ENCODE data around the gene CTRL. TPM values are rescaled to one million over a fixed set of nuclear protein-coding genes. Genes with fewer than 3 reads are reported as not detected.

CTRL gene
- total RNA-seq, 1 donor from 2014 or later = 0.71 TPM

- Histone ChIP-seq H3K27ac (replicated peaks) (no peak overlapping the region), H3K4me1 (peaks cover 30% of the 10 kb centered on the region), H3K9me3 (replicated peaks) (no peaks in the 10 kb centered on the region), H3K36me3 (peaks cover 11% of the 10 kb centered on the region), H3K27me3 (ENCODE audit: low read depth) (no peaks in the 10 kb centered on the region), H3K4me3 (no peak overlapping the region)
- no peak for TF ChIP-seq CTCF (IDR thresholded peaks at IDR 0.05; ENCODE audit: borderline replicate concordance)
- DNase-seq = no peak
- intact Hi-C loops (cut with micrococcal nuclease) = no loop called here
These were observed 43.3 kb downstream of the CTRL start for GRCh38 chr16:67888331-67888730.

- peaks cover 30% of the 10 kb centered on the region for H3K36me3 ChIP-seq
- no peak for DNase-seq
- no peak overlapping the region for H3K27ac ChIP-seq (replicated peaks)
- H3K4me1 ChIP-seq = peaks cover 38% of the 10 kb centered on the region
- no peak overlapping the region for H3K4me3 ChIP-seq
- TF ChIP-seq CTCF (IDR thresholded peaks at IDR 0.05; ENCODE audit: borderline replicate concordance) = no peak
- intact Hi-C loops (cut with micrococcal nuclease) = no loop called here
- H3K27me3 ChIP-seq (ENCODE audit: low read depth) = no peaks in the 10 kb centered on the region
- H3K9me3 ChIP-seq (replicated peaks) = no peaks in the 10 kb centered on the region
These were observed 45.3 kb downstream of the CTRL start for GRCh38 chr16:67886387-67886786.

GRCh38 chr16:67885976-67886375 is 45.7 kb downstream of the CTRL start:
- H3K9me3 ChIP-seq (replicated peaks) = no peaks in the 10 kb centered on the region
- H3K27ac ChIP-seq (replicated peaks) = no peak overlapping the region
- intact Hi-C loops (cut with micrococcal nuclease) = no loop called here
- H3K27me3 ChIP-seq (ENCODE audit: low read depth) = no peaks in the 10 kb centered on the region
- H3K4me3 ChIP-seq = no peak overlapping the region
- H3K36me3 ChIP-seq = peaks cover 34% of the 10 kb centered on the region
- no peak for TF ChIP-seq CTCF (IDR thresholded peaks at IDR 0.05; ENCODE audit: borderline replicate concordance)
- DNase-seq = no peak
- H3K4me1 ChIP-seq = peaks cover 43% of the 10 kb centered on the region

GRCh38 chr16:67885545-67885944 is 46.1 kb downstream of the CTRL start:
- peaks cover 47% of the 10 kb centered on the region for H3K4me1 ChIP-seq
- intact Hi-C loops (cut with micrococcal nuclease) = no loop called here
- DNase-seq = no peak
- H3K27ac ChIP-seq (replicated peaks) = peak overlapping the region; percentile 93
- no peak overlapping the region for H3K4me3 ChIP-seq
- H3K9me3 ChIP-seq (replicated peaks) = no peaks in the 10 kb centered on the region
- H3K27me3 ChIP-seq (ENCODE audit: low read depth) = no peaks in the 10 kb centered on the region
- H3K36me3 ChIP-seq = peaks cover 39% of the 10 kb centered on the region
- TF ChIP-seq CTCF (IDR thresholded peaks at IDR 0.05; ENCODE audit: borderline replicate concordance) = no peak

GRCh38 chr16:67884684-67885083 is 47.0 kb downstream of the CTRL start, which contains the start of gene NRN1L:
Gene NRN1L, plus strand, starts transcription at chr16:67884885. Its CDS starts 19 bp downstream, at chr16:67884904.
- TF ChIP-seq CTCF (IDR thresholded peaks at IDR 0.05; ENCODE audit: borderline replicate concordance) = no peak
- Histone ChIP-seq H3K36me3 (peaks cover 47% of the 10 kb centered on the region), H3K4me3 (peak within 1 kb of the TSS; percentile 29), H3K27me3 (ENCODE audit: low read depth) (no peaks in the 10 kb centered on the region), H3K4me1 (peaks cover 55% of the 10 kb centered on the region), H3K27ac (replicated peaks) (peak within 1 kb of the TSS; percentile 93), H3K9me3 (replicated peaks) (no peaks in the 10 kb centered on the region)
- intact Hi-C loops (cut with micrococcal nuclease) = no loop called here
- DNase-seq = peak; percentile 90
